SK-N-SH (cell line): ENCODE results near the gene IFNAR1. TPM values are rescaled to one million over a fixed set of nuclear protein-coding genes. Genes with fewer than 3 reads are reported as not detected.

Experiments used
- CTCF ChIA-PET: fragments of 300-600, 350-600 bp; formaldehyde crosslinking; extraction: SDS; loops from one replicate; lab custom pipeline; 2021; lab: Yijun Ruan, JAX
- POLR2A ChIA-PET: fragments of 350-600 bp; sonication (Branson Sonifier 250); formaldehyde crosslinking; extraction: SDS; loops from one replicate; lab custom pipeline; 2020; ENCODE audit warnings: antibody characterized with exemption, inconsistent platforms; lab: Yijun Ruan, JAX
- DNase-seq: peaks from one replicate; pipeline ENCODE4 v3.0.0; 2012
- H2AFZ ChIP-seq: fragments of 200-600 bp; sonication (generic); 2 replicates; pipeline ENCODE4 v1.8.1; 2016; ENCODE audit warnings: antibody characterized with exemption, mild to moderate bottlenecking, low read depth
- H3F3A ChIP-seq: fragments of 200-600 bp; sonication (generic); replicated peaks from 2 replicates; pipeline ENCODE3; 2016; ENCODE audit warnings: antibody characterized with exemption, mild to moderate bottlenecking; ENCODE audit not compliant: insufficient read depth
- H3K27ac ChIP-seq, 2 experiments: fragments of 200-500 bp in 1 of 2; fragments of 200-600 bp in 1 of 2; sonication (Bioruptor generic) in 1 of 2; sonication (generic), shearing (Covaris generic) in 1 of 2; 2 replicates each; pipeline versions ENCODE4 v1.5.1 to v1.6.1; 2014 to 2016; ENCODE audit warnings: low read depth in 2 of 2, inconsistent platforms in 1 of 2, low read length in 1 of 2, mild to moderate bottlenecking in 1 of 2, mixed read lengths in 1 of 2
- H3K27me3 ChIP-seq: fragments of 200-600 bp; sonication (generic), shearing (Covaris generic); 2 replicates; pipeline ENCODE4 v1.6.1; 2016; ENCODE audit warnings: mixed run types; ENCODE audit not compliant: insufficient read depth
- H3K36me3 ChIP-seq, 2 experiments: fragments of 200-500 bp in 1 of 2; fragments of 200-600 bp in 1 of 2; sonication (Bioruptor generic) in 1 of 2; sonication (generic) in 1 of 2; replicated peaks in 1 of 2; 2 replicates each; pipeline versions ENCODE3 to v1.5.1; 2014 to 2016; ENCODE audit warnings: low read length in 1 of 2, mild to moderate bottlenecking in 1 of 2; ENCODE audit not compliant: insufficient read depth in 2 of 2, control insufficient read depth in 1 of 2
- H3K4me1 ChIP-seq, 2 experiments: fragments of 200-500 bp in 1 of 2; fragments of 200-600 bp in 1 of 2; sonication (Bioruptor generic) in 1 of 2; sonication (generic), shearing (Covaris generic) in 1 of 2; 2 replicates each; pipeline versions ENCODE4 v1.5.1 to v1.6.1; 2014 to 2016; ENCODE audit warnings: low read depth in 1 of 2, low read length in 1 of 2, mixed run types in 1 of 2; ENCODE audit not compliant: insufficient read depth in 2 of 2, control insufficient read depth in 1 of 2
- H3K4me2 ChIP-seq: fragments of 200-600 bp; sonication (generic), shearing (Covaris generic); 2 replicates; pipeline ENCODE4 v1.6.1; 2017; ENCODE audit warnings: mixed run types
- H3K4me3 ChIP-seq, 2 experiments: fragments of 200-500 bp in 1 of 2; fragments of 200-600 bp in 1 of 2; sonication (Bioruptor generic) in 1 of 2; sonication (generic), shearing (Covaris generic) in 1 of 2; 2 replicates each; pipeline versions ENCODE4 v1.5.1 to v1.8.1; 2014 to 2016; ENCODE audit warnings: low read depth in 2 of 2, inconsistent platforms in 1 of 2, low read length in 1 of 2, mild to moderate bottlenecking in 1 of 2, mixed read lengths in 1 of 2, moderate library complexity in 1 of 2
- H3K79me2 ChIP-seq: fragments of 200-600 bp; sonication (generic); 2 replicates; pipeline ENCODE4 v1.8.1; 2017; ENCODE audit warnings: mild to moderate bottlenecking; ENCODE audit not compliant: insufficient read depth
- H3K9ac ChIP-seq: fragments of 200-600 bp; sonication (generic); 2 replicates; pipeline ENCODE4 v1.6.1; 2017; ENCODE audit warnings: mixed run types
- H3K9me2 ChIP-seq: fragments of 200-600 bp; sonication (generic); 2 replicates; pipeline ENCODE4 v1.6.1; 2017; ENCODE audit warnings: mixed run types
- H3K9me3 ChIP-seq: fragments of 200-600 bp; sonication (generic); 2 replicates; pipeline ENCODE4 v1.6.1; 2017; ENCODE audit warnings: mixed run types, mild to moderate bottlenecking, moderate library complexity
- H4K20me1 ChIP-seq: fragments of 200-600 bp; sonication (generic); 2 replicates; pipeline ENCODE4 v1.6.1; 2017; ENCODE audit warnings: mild to moderate bottlenecking, mixed run types; ENCODE audit not compliant: insufficient read depth
- CTCF ChIP-seq: fragments of 200-600 bp; sonication (generic); IDR thresholded peaks from 2 replicates; pipeline ENCODE4 v1.6.1; 2017; ENCODE audit warnings: antibody characterized with exemption, mild to moderate bottlenecking, moderate library complexity
- EP300 ChIP-seq, 2 experiments: IDR thresholded peaks; 2 replicates each; pipeline versions ENCODE4 v1.4.0 to v1.6.1; 2012; ENCODE audit warnings: borderline replicate concordance in 1 of 2, low read depth in 1 of 2, low read length in 1 of 2
- FOSL2 ChIP-seq: IDR thresholded peaks from 2 replicates; pipeline ENCODE4 v1.4.0; 2012; ENCODE audit warnings: low read depth, mild to moderate bottlenecking, moderate library complexity, borderline replicate concordance
- FOXM1 ChIP-seq: IDR thresholded peaks from 2 replicates; pipeline ENCODE4 v1.4.0; 2012; ENCODE audit warnings: low read depth, mild to moderate bottlenecking
- GABPA ChIP-seq: IDR thresholded peaks from 2 replicates; pipeline ENCODE4 v1.4.0; 2012; ENCODE audit warnings: low read depth, mild to moderate bottlenecking
- JUND ChIP-seq: IDR thresholded peaks from 2 replicates; pipeline ENCODE4 v1.4.0; 2012
- NFIC ChIP-seq: IDR thresholded peaks from 2 replicates; pipeline ENCODE4 v1.4.0; 2012; ENCODE audit warnings: borderline replicate concordance
- RAD21 ChIP-seq: IDR thresholded peaks from 2 replicates; pipeline ENCODE4 v1.6.1; 2012; ENCODE audit warnings: mild to moderate bottlenecking, low read length
- RCOR1 ChIP-seq: fragments of 150-350 bp; IDR thresholded peaks from 2 replicates; pipeline ENCODE4 v1.6.1; 2017; ENCODE audit warnings: antibody characterized with exemption, low read length
- RFX5 ChIP-seq: IDR thresholded peaks from 2 replicates; pipeline ENCODE4 v1.6.1; 2012; ENCODE audit warnings: mild to moderate bottlenecking, improper control_type of control experiment, low read length
- RXRA ChIP-seq: IDR thresholded peaks from 2 replicates; pipeline ENCODE4 v1.4.0; 2012; ENCODE audit warnings: low read depth, mild to moderate bottlenecking, borderline replicate concordance
- TAF1 ChIP-seq: IDR thresholded peaks from 2 replicates; pipeline ENCODE4 v1.6.1; 2012; ENCODE audit warnings: low read depth, mild to moderate bottlenecking, low read length, moderate library complexity, borderline replicate concordance
- TEAD4 ChIP-seq: IDR thresholded peaks from 2 replicates; pipeline ENCODE4 v1.4.0; 2012; ENCODE audit warnings: mild to moderate bottlenecking, borderline replicate concordance; ENCODE audit not compliant: insufficient read depth
- WGBS: methylation state at CpG from one replicate; pipeline ENCODE4 v1.1.6; 2017; ENCODE audit warnings: low lambda C conversion rate; 5-methylcytosine and 5-hydroxymethylcytosine counted together
- polyA plus RNA-seq, 3 experiments: library from polyadenylated mRNA; depleted of rRNA; stranded (reverse); fragments of >200 nt; gene quantifications; 2 replicates each; pipeline ENCODE4 v1.2.3, GENCODE V29; 2012
- TF ChIP-seq, protein P1 (sequence below): IDR thresholded peaks from 2 replicates; pipeline ENCODE4 v1.4.0; 2012; ENCODE audit warnings: low read depth, borderline replicate concordance
- TF ChIP-seq, protein P2 (sequence below): IDR thresholded peaks from 2 replicates; pipeline ENCODE4 v1.4.0; 2012; ENCODE audit warnings: low read depth, borderline replicate concordance
- TF ChIP-seq, protein P3 (sequence below): IDR thresholded peaks from 2 replicates; pipeline ENCODE4; 2012

IFNAR1 gene
- polyA plus RNA-seq, 1 of the 3 experiments (the other 2 are of a cell fraction) = 12.2 TPM

GRCh38 chr21:33279330-33279820, 45.4 kb upstream of the IFNAR1 start:
- Histone ChIP-seq H2AFZ (no peak overlapping the region), H3K4me3 (no peak overlapping the region), H3K27me3 (no peaks in the 10 kb centered on the region), H3K4me2 (no peak overlapping the region), H3K9me2 (no peaks in the 10 kb centered on the region), H4K20me1 (no peaks in the 10 kb centered on the region), H3K79me2 (no peaks in the 10 kb centered on the region), H3K27ac (no peak overlapping the region), H3K36me3 (peaks cover 18 to 59% of the 10 kb centered on the region in 2 experiments), H3K4me1 (peaks cover 0 to 2% of the 10 kb centered on the region in 2 experiments; a peak in 1 of 4 replicates), H3K9ac (no peak overlapping the region), H3K9me3 (peaks cover 9% of the 10 kb centered on the region; the same call in 1 of the 2 replicates), H3F3A (no peaks in the 10 kb centered on the region)
- DNase-seq = no peak
- ChIA-PET POLR2A (no interaction called here), CTCF (no interaction called here)
- TF ChIP-seq RCOR1 (no peak), EP300 (IDR thresholded peaks at IDR 0.05; ENCODE audit: borderline replicate concordance in 1 of 2, low read depth in 1 of 2, low read length in 1 of 2) (no peak), JUND (no peak), RFX5 (no peak), TEAD4 (no peak), CTCF (no peak), RAD21 (no peak), FOSL2 (no peak), RXRA (no peak), GABPA (no peak), TAF1 (no peak), NFIC (no peak), FOXM1 (no peak)
- TF ChIP-seq, protein P1, sequence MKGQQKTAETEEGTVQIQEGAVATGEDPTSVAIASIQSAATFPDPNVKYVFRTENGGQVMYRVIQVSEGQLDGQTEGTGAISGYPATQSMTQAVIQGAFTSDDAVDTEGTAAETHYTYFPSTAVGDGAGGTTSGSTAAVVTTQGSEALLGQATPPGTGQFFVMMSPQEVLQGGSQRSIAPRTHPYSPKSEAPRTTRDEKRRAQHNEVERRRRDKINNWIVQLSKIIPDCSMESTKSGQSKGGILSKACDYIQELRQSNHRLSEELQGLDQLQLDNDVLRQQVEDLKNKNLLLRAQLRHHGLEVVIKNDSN = no peak
- TF ChIP-seq, protein P2, sequence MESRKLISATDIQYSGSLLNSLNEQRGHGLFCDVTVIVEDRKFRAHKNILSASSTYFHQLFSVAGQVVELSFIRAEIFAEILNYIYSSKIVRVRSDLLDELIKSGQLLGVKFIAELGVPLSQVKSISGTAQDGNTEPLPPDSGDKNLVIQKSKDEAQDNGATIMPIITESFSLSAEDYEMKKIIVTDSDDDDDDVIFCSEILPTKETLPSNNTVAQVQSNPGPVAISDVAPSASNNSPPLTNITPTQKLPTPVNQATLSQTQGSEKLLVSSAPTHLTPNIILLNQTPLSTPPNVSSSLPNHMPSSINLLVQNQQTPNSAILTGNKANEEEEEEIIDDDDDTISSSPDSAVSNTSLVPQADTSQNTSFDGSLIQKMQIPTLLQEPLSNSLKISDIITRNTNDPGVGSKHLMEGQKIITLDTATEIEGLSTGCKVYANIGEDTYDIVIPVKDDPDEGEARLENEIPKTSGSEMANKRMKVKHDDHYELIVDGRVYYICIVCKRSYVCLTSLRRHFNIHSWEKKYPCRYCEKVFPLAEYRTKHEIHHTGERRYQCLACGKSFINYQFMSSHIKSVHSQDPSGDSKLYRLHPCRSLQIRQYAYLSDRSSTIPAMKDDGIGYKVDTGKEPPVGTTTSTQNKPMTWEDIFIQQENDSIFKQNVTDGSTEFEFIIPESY = no peak
- TF ChIP-seq, protein P3, sequence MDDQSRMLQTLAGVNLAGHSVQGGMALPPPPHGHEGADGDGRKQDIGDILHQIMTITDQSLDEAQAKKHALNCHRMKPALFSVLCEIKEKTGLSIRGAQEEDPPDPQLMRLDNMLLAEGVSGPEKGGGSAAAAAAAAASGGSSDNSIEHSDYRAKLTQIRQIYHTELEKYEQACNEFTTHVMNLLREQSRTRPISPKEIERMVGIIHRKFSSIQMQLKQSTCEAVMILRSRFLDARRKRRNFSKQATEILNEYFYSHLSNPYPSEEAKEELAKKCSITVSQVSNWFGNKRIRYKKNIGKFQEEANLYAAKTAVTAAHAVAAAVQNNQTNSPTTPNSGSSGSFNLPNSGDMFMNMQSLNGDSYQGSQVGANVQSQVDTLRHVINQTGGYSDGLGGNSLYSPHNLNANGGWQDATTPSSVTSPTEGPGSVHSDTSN = no peak
- 93% methylated on average over 3 of the region's 3 CpGs for WGBS
